ENCODE data around the gene KCNQ1. TPM values are rescaled to one million over a fixed set of nuclear protein-coding genes. Genes with fewer than 3 reads are reported as not detected.

The KCNQ1 gene
- polyA plus RNA-seq, 3 donors, result 11.5 to 13.4 (median 12.7) TPM

GRCh38 chr11:2713094-2713493 is 268.3 kb downstream of the KCNQ1 start:
- DNase-seq, result no peak

- DNase-seq, result no peak
These were observed 269.1 kb downstream of the KCNQ1 start for GRCh38 chr11:2713661-2714462.

GRCh38 chr11:2714463-2714800 is 269.6 kb downstream of the KCNQ1 start:
- no peak for DNase-seq

- no peak for DNase-seq
These were observed 270.1 kb downstream of the KCNQ1 start for GRCh38 chr11:2714871-2715270.

- DNase-seq, result no peak
These were observed 271.0 kb downstream of the KCNQ1 start for GRCh38 chr11:2715716-2716350.

- no peak for DNase-seq
These were observed 271.7 kb downstream of the KCNQ1 start for GRCh38 chr11:2716376-2717095.

GRCh38 chr11:2717561-2718325 is 272.9 kb downstream of the KCNQ1 start:
- no peak for DNase-seq

- DNase-seq, result no peak
These were observed 274.1 kb downstream of the KCNQ1 start for GRCh38 chr11:2718817-2719438.

- DNase-seq, result no peak
These were observed 275.2 kb downstream of the KCNQ1 start for GRCh38 chr11:2719831-2720590.

- no peak for DNase-seq
These were observed 276.6 kb downstream of the KCNQ1 start for GRCh38 chr11:2721210-2721916.

GRCh38 chr11:2722955-2723354 is 278.1 kb downstream of the KCNQ1 start:
- DNase-seq, result no peak

GRCh38 chr11:2724104-2724503 is 279.3 kb downstream of the KCNQ1 start:
- peak; percentile 87 for DNase-seq

- no peak for DNase-seq
These were observed 280.0 kb downstream of the KCNQ1 start for GRCh38 chr11:2724653-2725367.

GRCh38 chr11:2725368-2726300 is 280.8 kb downstream of the KCNQ1 start:
- peak; percentile 82 for DNase-seq

GRCh38 chr11:2726964-2727363 is 282.2 kb downstream of the KCNQ1 start:
- no peak for DNase-seq

GRCh38 chr11:2728128-2728662 is 283.4 kb downstream of the KCNQ1 start:
- no peak for DNase-seq

- DNase-seq, result no peak
These were observed 284.0 kb downstream of the KCNQ1 start for GRCh38 chr11:2728663-2729332.

- no peak for DNase-seq
These were observed 285.0 kb downstream of the KCNQ1 start for GRCh38 chr11:2729841-2730240.
